Transverse colon (tissue), 4 donors: Measurements from ENCODE around the gene CCNI. TPM values are rescaled to one million over a fixed set of nuclear protein-coding genes. Genes with fewer than 3 reads are reported as not detected.

Experiments used
- DNase-seq: peaks from one replicate; pipeline ENCODE4 v3.0.0-alpha.2; 2019
- H3K27ac ChIP-seq, 4 donors: fragments of 200-600 bp; sonication (generic); 2 replicates each; pipeline ENCODE4 v1.5.1; 2016 to 2018; ENCODE audit warnings: inconsistent platforms in 4 of 4
- H3K27me3 ChIP-seq: fragments of 200-600 bp; sonication (generic); 2 replicates; pipeline ENCODE4 v1.5.1; 2017; ENCODE audit warnings: inconsistent platforms
- H3K36me3 ChIP-seq, 4 donors: fragments of 200-600 bp; sonication (generic); 2 replicates each; pipeline ENCODE4 v1.5.1; 2017 to 2019; ENCODE audit warnings: inconsistent platforms in 4 of 4
- H3K4me1 ChIP-seq, 4 donors: fragments of 200-600 bp; sonication (generic); 2 replicates each; pipeline ENCODE4 v1.5.1; 2017 to 2020; ENCODE audit warnings: inconsistent platforms in 4 of 4
- H3K4me3 ChIP-seq, 4 donors: fragments of 200-600 bp; sonication (generic); 1 replicate in 1 of 4; 2 replicates in 3 of 4; pipeline versions ENCODE4 v1.5.1 to v1.6.1; 2017 to 2019; ENCODE audit warnings: inconsistent platforms in 4 of 4
- H3K9me3 ChIP-seq, 2 donors: fragments of 200-600 bp; sonication (generic); 2 replicates each; pipeline ENCODE4 v1.5.1; 2017 to 2019; ENCODE audit warnings: inconsistent platforms in 2 of 2
- CTCF ChIP-seq, 5 experiments: fragments of 200-600 bp in 3 of 5; fragments of 450-650 bp in 2 of 5; sonication (generic) in 3 of 5; IDR thresholded peaks; 1 replicate in 2 of 5; 2 replicates in 3 of 5; pipeline ENCODE4 v1.5.1; 2016 to 2017; ENCODE audit warnings: antibody characterized with exemption in 5 of 5, inconsistent platforms in 3 of 5, mild to moderate bottlenecking in 2 of 5, moderate library complexity in 1 of 5
- EP300 ChIP-seq: sonication (generic); formaldehyde crosslinking; IDR thresholded peaks from one replicate; pipeline ENCODE4 v1.6.1; 2017; ENCODE audit warnings: antibody characterized with exemption, low read depth
- POLR2A ChIP-seq: fragments of 450-650 bp; IDR thresholded peaks from one replicate; pipeline ENCODE4 v1.6.1; 2016; ENCODE audit warnings: antibody characterized with exemption, mild to moderate bottlenecking, moderate library complexity
- POLR2AphosphoS5 ChIP-seq, 3 donors: sonication (generic); formaldehyde crosslinking; IDR thresholded peaks; one replicate each; pipeline ENCODE4 v1.6.1; 2016; ENCODE audit warnings: antibody characterized with exemption in 3 of 3
- WGBS, 2 donors: methylation state at CpG; one replicate each; pipeline ENCODE4 v1.1.5; 2018; ENCODE audit warnings: low coverage in 1 of 2; 5-methylcytosine and 5-hydroxymethylcytosine counted together
- in situ Hi-C, 4 donors: fragments of 200-750 bp; cut with MboI; loops; one replicate each; pipeline versions ENCODE4 v1.15.0 to v1.15.1; 2017; ENCODE audit warnings: low sequenced_read_pairs in 3 of 4, low pct_ligation_motif_present in 1 of 4, low pct_unique_long_range_greater_than_20kb in 1 of 4
- intact Hi-C: fragments of 100-400 bp; cut with DNase I; formaldehyde crosslinking; loops from one replicate; pipeline ENCODE4 v1.15.1; 2023; ENCODE audit warnings: low total_unique reads
- total RNA-seq, 4 donors: library from RNA; depleted of rRNA; stranded (reverse); fragments of >200 nt; gene quantifications; one replicate each; pipeline ENCODE4 v1.1.0, GENCODE V29; 2016

Gene CCNI
- total RNA-seq, 4 donors from 2014 or later = 91.7 to 206 (median 154) TPM

- TF ChIP-seq POLR2AphosphoS5 (IDR thresholded peaks at IDR 0.05) = no peak
- no peak for TF ChIP-seq EP300
- TF ChIP-seq CTCF (IDR thresholded peaks at IDR 0.05) = no peak
- TF ChIP-seq POLR2A = no peak
- 94 to 97% methylated on average over 1 of the region's 1 CpG for whole genome bisulfite sequencing, 2 donors
- H3K4me1 ChIP-seq = peaks cover 3 to 10% (median 5%) of the 10 kb centered on the region in 4 donors
- no peaks in the 10 kb centered on the region for H3K27me3 ChIP-seq
- peaks cover 0 to 31% (median 7%) of the 10 kb centered on the region in 4 donors for H3K36me3 ChIP-seq
- DNase-seq = no peak
- in situ Hi-C loops = no loop called here
- H3K27ac ChIP-seq = no peak overlapping the region
- no peaks in the 10 kb centered on the region for H3K9me3 ChIP-seq
- intact Hi-C loops = no loop called here
- no peak overlapping the region for H3K4me3 ChIP-seq
Observed at GRCh38 chr4:77065382-77065781, 10.4 kb downstream of the CCNI start.

DNA sequence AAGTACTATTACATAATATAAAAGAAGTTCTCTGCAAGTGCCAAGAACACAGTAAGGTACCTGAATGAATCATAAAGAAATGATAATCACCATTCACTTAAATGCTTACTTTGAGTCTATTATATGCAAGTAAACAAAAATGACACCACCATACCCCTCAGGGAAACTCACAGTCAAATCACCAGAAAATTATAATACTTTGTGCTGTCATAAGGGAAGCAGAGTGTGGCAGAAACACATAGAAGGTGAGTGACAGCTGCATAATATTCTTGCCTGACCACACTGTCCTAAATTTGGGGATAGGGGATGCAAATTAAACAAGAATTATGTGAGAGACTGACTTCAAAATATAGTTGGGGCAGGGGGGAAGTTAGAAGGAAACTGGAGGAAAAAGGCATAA, 12.9 kb downstream of the CCNI start:
- Histone ChIP-seq H3K36me3 (peaks cover 0 to 44% (median 9%) of the 10 kb centered on the region in 4 donors), H3K4me1 (peaks cover 0 to 6% (median 3%) of the 10 kb centered on the region in 4 donors), H3K27me3 (no peaks in the 10 kb centered on the region), H3K4me3 (no peak overlapping the region), H3K9me3 (no peaks in the 10 kb centered on the region), H3K27ac (no peak overlapping the region)
- in situ Hi-C loops (no loop called here), intact Hi-C loops (no loop called here)
- no peak for TF ChIP-seq EP300
- no peak for TF ChIP-seq POLR2A
- TF ChIP-seq POLR2AphosphoS5 (IDR thresholded peaks at IDR 0.05) = no peak
- no peak for TF ChIP-seq CTCF (IDR thresholded peaks at IDR 0.05)
- DNase-seq = no peak

DNA sequence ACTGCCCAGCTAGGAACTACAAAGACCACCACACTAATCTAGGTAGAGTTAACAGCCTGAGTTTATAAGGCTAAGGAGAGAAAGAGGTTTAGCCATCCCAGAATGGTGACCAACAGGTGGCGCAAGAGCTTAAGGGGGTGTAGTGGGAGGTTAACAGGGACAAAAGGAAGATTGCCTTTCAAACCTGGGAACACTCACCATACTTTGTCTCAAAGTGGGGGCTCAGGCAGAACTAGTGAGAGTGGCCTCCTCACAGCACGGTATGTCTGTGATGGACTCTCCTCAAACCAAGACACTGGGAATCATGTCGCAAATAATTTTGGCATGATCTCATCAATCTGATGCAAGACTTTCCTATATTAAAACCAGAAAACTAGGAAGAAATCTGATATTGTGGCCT, 23.4 kb downstream of the CCNI start:
- Histone ChIP-seq H3K4me1 (peaks cover 0 to 5% (median 4%) of the 10 kb centered on the region in 4 donors), H3K27me3 (no peaks in the 10 kb centered on the region), H3K9me3 (no peaks in the 10 kb centered on the region), H3K27ac (no peak overlapping the region), H3K4me3 (no peak overlapping the region), H3K36me3 (peaks cover 0 to 45% (median 17%) of the 10 kb centered on the region in 4 donors)
- peak; percentile 71 for DNase-seq
- 78 to 92% methylated on average over 3 of the region's 3 CpGs for WGBS, 2 donors
- TF ChIP-seq EP300 (no peak), POLR2A (no peak), CTCF (IDR thresholded peaks at IDR 0.05) (peak; percentile 42 to 51 (median 45))
- intact Hi-C loops = no loop called here
- in situ Hi-C loops = no loop called here

- no peak overlapping the region for H3K27ac ChIP-seq
- WGBS, 2 donors = 90 to 91% methylated on average over 3 of the region's 3 CpGs
- no peaks in the 10 kb centered on the region for H3K27me3 ChIP-seq
- TF ChIP-seq EP300 (no peak), POLR2AphosphoS5 (IDR thresholded peaks at IDR 0.05) (no peak), POLR2A (no peak), CTCF (IDR thresholded peaks at IDR 0.05) (no peak)
- H3K36me3 ChIP-seq = peaks cover 0 to 49% (median 20%) of the 10 kb centered on the region in 4 donors
- intact Hi-C loops = no loop called here
- no peak for DNase-seq
- in situ Hi-C loops = no loop called here
- H3K4me1 ChIP-seq = peaks cover 0 to 1% (median under 1%) of the 10 kb centered on the region in 4 donors
- H3K4me3 ChIP-seq = no peak overlapping the region
- no peaks in the 10 kb centered on the region for H3K9me3 ChIP-seq
Observed at GRCh38 chr4:77050962-77051361, 24.8 kb downstream of the CCNI start.
